Stomach smooth muscle (tissue), 2 donors: Measurements from ENCODE around the gene KLHL8.

ENCODE experiments used
- H3K27ac ChIP-seq: one replicate; pipeline ENCODE4 v1.7.0; 2013; ENCODE audit warnings: mild to moderate bottlenecking, low read length, inconsistent platforms
- H3K27me3 ChIP-seq, 2 donors: one replicate each; pipeline ENCODE4 v1.7.0; 2013; ENCODE audit warnings: low read length in 2 of 2; ENCODE audit not compliant: insufficient read depth in 2 of 2, control insufficient read depth in 1 of 2
- H3K36me3 ChIP-seq, 2 donors: one replicate each; pipeline ENCODE4 v1.7.0; 2013; ENCODE audit warnings: low read length in 2 of 2; ENCODE audit not compliant: control insufficient read depth in 2 of 2, insufficient read depth in 2 of 2
- H3K4me1 ChIP-seq: one replicate; pipeline ENCODE4 v1.7.0; 2013; ENCODE audit warnings: low read length; ENCODE audit not compliant: control insufficient read depth, insufficient read depth
- H3K4me3 ChIP-seq, 2 donors: one replicate each; pipeline ENCODE4 v1.7.0; 2013; ENCODE audit warnings: low read length in 2 of 2
- H3K9ac ChIP-seq, 2 donors: one replicate each; pipeline ENCODE4 v1.7.0; 2013; ENCODE audit warnings: low read length in 2 of 2, mild to moderate bottlenecking in 1 of 2
- H3K9me3 ChIP-seq, 2 donors: one replicate each; pipeline ENCODE4 v1.7.0; 2013; ENCODE audit warnings: low read length in 2 of 2; ENCODE audit not compliant: control insufficient read depth in 2 of 2
- donor health status: healthy.
- donor health status: Pancreatic carcinoma.

The KLHL8 gene

GRCh38 chr4:87249332-87250019, 29.1 kb upstream of the KLHL8 start:
- H3K9me3 ChIP-seq = peaks cover 0 to 3% of the 10 kb centered on the region in 2 donors
- H3K36me3 ChIP-seq = no peaks in the 10 kb centered on the region
- no peaks in the 10 kb centered on the region for H3K4me1 ChIP-seq
- no peak overlapping the region for H3K27ac ChIP-seq
- H3K9ac ChIP-seq = no peak overlapping the region
- H3K4me3 ChIP-seq = no peak overlapping the region
- no peaks in the 10 kb centered on the region for H3K27me3 ChIP-seq

- Histone ChIP-seq H3K9ac (no peak overlapping the region), H3K9me3 (peaks cover 0 to 8% of the 10 kb centered on the region in 2 donors), H3K36me3 (no peaks in the 10 kb centered on the region), H3K27me3 (no peaks in the 10 kb centered on the region), H3K4me3 (no peak overlapping the region), H3K4me1 (no peaks in the 10 kb centered on the region), H3K27ac (no peak overlapping the region)
Measured at GRCh38 chr4:87243426-87244053, 23.1 kb upstream of the KLHL8 start.

- no peaks in the 10 kb centered on the region for H3K36me3 ChIP-seq
- no peak overlapping the region for H3K4me3 ChIP-seq
- no peak overlapping the region for H3K27ac ChIP-seq
- no peaks in the 10 kb centered on the region for H3K4me1 ChIP-seq
- no peak overlapping the region for H3K9ac ChIP-seq
- peaks cover 0 to 5% of the 10 kb centered on the region in 2 donors for H3K9me3 ChIP-seq
- H3K27me3 ChIP-seq = no peaks in the 10 kb centered on the region
Measured at GRCh38 chr4:87241336-87241735, 20.9 kb upstream of the KLHL8 start.

- peaks cover 0 to 5% of the 10 kb centered on the region in 2 donors for H3K9me3 ChIP-seq
- no peaks in the 10 kb centered on the region for H3K27me3 ChIP-seq
- H3K36me3 ChIP-seq = no peaks in the 10 kb centered on the region
- H3K27ac ChIP-seq = no peak overlapping the region
- H3K9ac ChIP-seq = no peak overlapping the region
- H3K4me1 ChIP-seq = no peaks in the 10 kb centered on the region
- H3K4me3 ChIP-seq = no peak overlapping the region
Measured at GRCh38 chr4:87240341-87240740, 19.9 kb upstream of the KLHL8 start.

- peaks cover 0 to 5% of the 10 kb centered on the region in 2 donors for H3K9me3 ChIP-seq
- H3K36me3 ChIP-seq = no peaks in the 10 kb centered on the region
- H3K4me1 ChIP-seq = no peaks in the 10 kb centered on the region
- no peak overlapping the region for H3K4me3 ChIP-seq
- H3K27me3 ChIP-seq = no peaks in the 10 kb centered on the region
- H3K9ac ChIP-seq = no peak overlapping the region
- H3K27ac ChIP-seq = no peak overlapping the region
Measured at GRCh38 chr4:87239821-87240220, 19.4 kb upstream of the KLHL8 start.

GRCh38 chr4:87239194-87239593, 18.8 kb upstream of the KLHL8 start:
- Histone ChIP-seq H3K27me3 (no peaks in the 10 kb centered on the region), H3K4me3 (no peak overlapping the region), H3K27ac (no peak overlapping the region), H3K4me1 (no peaks in the 10 kb centered on the region), H3K36me3 (no peaks in the 10 kb centered on the region), H3K9ac (no peak overlapping the region), H3K9me3 (peaks cover 0 to 5% of the 10 kb centered on the region in 2 donors)

GRCh38 chr4:87236861-87237260, 16.4 kb upstream of the KLHL8 start:
- Histone ChIP-seq H3K27ac (no peak overlapping the region), H3K9ac (no peak overlapping the region), H3K9me3 (no peaks in the 10 kb centered on the region), H3K27me3 (no peaks in the 10 kb centered on the region), H3K4me1 (no peaks in the 10 kb centered on the region), H3K4me3 (no peak overlapping the region), H3K36me3 (no peaks in the 10 kb centered on the region)

- Histone ChIP-seq H3K4me1 (no peaks in the 10 kb centered on the region), H3K27ac (no peak overlapping the region), H3K36me3 (no peaks in the 10 kb centered on the region), H3K9me3 (no peaks in the 10 kb centered on the region), H3K9ac (peak overlapping the region in 1 of 2 donors; percentile 65), H3K27me3 (no peaks in the 10 kb centered on the region), H3K4me3 (peak overlapping the region; percentile 67 to 79)
Measured at GRCh38 chr4:87235020-87235671, 14.7 kb upstream of the KLHL8 start.

GRCh38 chr4:87232216-87232615, 11.8 kb upstream of the KLHL8 start:
- H3K27me3 ChIP-seq = no peaks in the 10 kb centered on the region
- H3K27ac ChIP-seq = no peak overlapping the region
- no peak overlapping the region for H3K9ac ChIP-seq
- no peak overlapping the region for H3K4me3 ChIP-seq
- H3K36me3 ChIP-seq = no peaks in the 10 kb centered on the region
- H3K9me3 ChIP-seq = no peaks in the 10 kb centered on the region
- H3K4me1 ChIP-seq = no peaks in the 10 kb centered on the region

GRCh38 chr4:87230806-87231205, 10.4 kb upstream of the KLHL8 start:
- Histone ChIP-seq H3K27ac (no peak overlapping the region), H3K9ac (no peak overlapping the region), H3K27me3 (no peaks in the 10 kb centered on the region), H3K9me3 (no peaks in the 10 kb centered on the region), H3K4me1 (no peaks in the 10 kb centered on the region), H3K36me3 (no peaks in the 10 kb centered on the region), H3K4me3 (no peak overlapping the region)

- no peak overlapping the region for H3K4me3 ChIP-seq
- no peaks in the 10 kb centered on the region for H3K36me3 ChIP-seq
- H3K27me3 ChIP-seq = no peaks in the 10 kb centered on the region
- no peak overlapping the region for H3K27ac ChIP-seq
- no peaks in the 10 kb centered on the region for H3K4me1 ChIP-seq
- no peak overlapping the region for H3K9ac ChIP-seq
- no peaks in the 10 kb centered on the region for H3K9me3 ChIP-seq
Measured at GRCh38 chr4:87229979-87230378, 9.6 kb upstream of the KLHL8 start.
